Umbilical cord (tissue), 2 donors: Measurements from ENCODE around the gene UBE2E3. TPM values are rescaled to one million over a fixed set of nuclear protein-coding genes. Genes with fewer than 3 reads are reported as not detected.
"Not testable (repeated sequence)": the region's sequence is repeated elsewhere in the genome, so short reads cannot be mapped to it uniquely, and the experiment has no call there.

Source experiments
- DNase-seq: peaks from one replicate; pipeline ENCODE4 v3.0.0-alpha.2; 2015; ENCODE audit warnings: low spot score
- total RNA-seq: library from RNA; depleted of rRNA; stranded (reverse); fragments of >200 nt; gene quantifications from one replicate; pipeline ENCODE4 v1.2.3, GENCODE V29; 2014; ENCODE audit warnings: low replicate concordance; ENCODE audit not compliant: insufficient read depth

The UBE2E3 gene
- total RNA-seq, 1 donor from 2014 or later = 63.8 TPM

- DNase-seq = peak; percentile 5
Measured at GRCh38 chr2:181025004-181025403, 44.6 kb downstream of the UBE2E3 start.

DNA sequence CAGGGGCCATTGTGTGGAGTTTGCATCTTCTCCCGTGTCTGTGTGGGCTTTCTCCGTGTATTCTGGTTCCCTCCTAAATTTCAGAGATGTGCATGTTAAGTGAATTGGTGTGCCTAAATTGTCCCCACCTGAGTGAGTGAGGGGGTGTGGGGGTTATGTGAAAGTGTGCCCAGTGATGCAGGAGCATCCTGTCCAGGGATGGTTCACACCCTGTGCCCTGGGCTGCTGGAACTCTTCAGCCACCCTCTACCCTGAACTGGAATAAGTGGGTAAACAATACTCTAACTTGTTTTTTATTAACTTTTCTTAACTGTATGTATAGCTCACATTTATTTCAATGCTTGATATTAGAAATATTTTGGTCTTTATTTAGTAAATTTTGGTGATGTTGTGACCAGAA, 56.0 kb downstream of the UBE2E3 start:
- DNase-seq = no peak

- DNase-seq = no peak
Measured at GRCh38 chr2:181036848-181037603, 56.6 kb downstream of the UBE2E3 start.

- no peak for DNase-seq
Measured at GRCh38 chr2:181037922-181038321, 57.5 kb downstream of the UBE2E3 start.

- no peak for DNase-seq
Measured at GRCh38 chr2:181038796-181039195, 58.4 kb downstream of the UBE2E3 start.

GRCh38 chr2:181040839-181041238, 60.4 kb downstream of the UBE2E3 start:
- DNase-seq = not testable (repeated sequence)

DNA sequence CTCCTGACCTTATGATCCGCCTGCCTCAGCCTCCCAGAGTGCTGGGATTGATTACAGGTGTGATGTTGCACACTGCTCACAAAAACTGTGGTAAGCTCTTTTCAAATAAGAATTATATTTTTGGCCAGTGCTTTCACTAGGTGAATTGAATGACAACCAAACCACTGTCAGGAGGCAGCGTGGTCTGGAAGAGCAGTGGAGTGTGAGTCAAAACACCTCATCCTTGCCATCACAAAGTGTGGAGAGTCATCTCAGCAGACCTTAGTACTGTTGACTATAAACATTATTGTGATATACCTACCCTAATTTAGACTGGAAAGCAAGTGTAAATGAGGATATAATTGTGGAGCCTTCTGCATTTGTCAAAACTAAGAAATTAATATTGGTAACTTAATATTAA, 61.3 kb downstream of the UBE2E3 start:
- no peak for DNase-seq

GRCh38 chr2:181042706-181043105, 62.3 kb downstream of the UBE2E3 start:
- DNase-seq = no peak

DNA sequence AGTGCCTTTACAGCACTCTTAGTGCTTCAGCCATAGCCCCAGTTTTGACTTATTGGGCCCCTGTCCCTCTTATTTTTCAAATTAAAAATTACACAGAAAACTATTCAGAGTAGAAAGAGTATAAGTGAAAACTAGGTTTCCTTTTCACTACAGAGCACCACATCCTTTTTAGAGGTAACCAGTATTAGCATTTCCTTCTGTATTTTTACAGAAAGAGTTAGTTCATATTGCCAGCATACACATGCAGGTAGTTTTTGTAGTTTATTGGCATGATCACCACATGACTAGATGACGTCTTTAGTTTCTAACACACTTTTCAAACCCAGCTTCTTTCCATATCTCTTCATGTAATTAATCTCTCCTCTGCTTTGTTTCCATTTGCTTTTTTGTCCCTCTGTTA, 66.4 kb downstream of the UBE2E3 start:
- no peak for DNase-seq

DNA sequence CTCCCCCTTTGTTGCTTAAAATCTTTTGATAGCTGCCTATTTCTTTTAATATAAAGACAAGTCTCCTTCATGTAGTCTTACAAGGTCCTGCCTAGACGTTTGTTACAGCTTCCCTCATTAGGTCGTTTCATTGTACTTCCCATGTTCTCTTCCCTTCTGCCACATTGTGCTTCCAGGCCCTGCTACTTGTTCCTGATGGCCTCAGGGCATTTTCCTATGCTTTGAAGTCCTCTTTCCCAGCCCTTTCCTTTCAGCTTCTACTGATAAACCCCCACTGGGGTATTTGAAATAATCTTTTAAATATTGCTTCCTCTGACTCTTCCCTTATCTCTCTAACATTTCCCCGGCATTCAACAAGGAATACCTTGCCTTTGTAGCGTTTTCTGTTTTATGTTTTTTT, 67.4 kb downstream of the UBE2E3 start:
- no peak for DNase-seq

DNA sequence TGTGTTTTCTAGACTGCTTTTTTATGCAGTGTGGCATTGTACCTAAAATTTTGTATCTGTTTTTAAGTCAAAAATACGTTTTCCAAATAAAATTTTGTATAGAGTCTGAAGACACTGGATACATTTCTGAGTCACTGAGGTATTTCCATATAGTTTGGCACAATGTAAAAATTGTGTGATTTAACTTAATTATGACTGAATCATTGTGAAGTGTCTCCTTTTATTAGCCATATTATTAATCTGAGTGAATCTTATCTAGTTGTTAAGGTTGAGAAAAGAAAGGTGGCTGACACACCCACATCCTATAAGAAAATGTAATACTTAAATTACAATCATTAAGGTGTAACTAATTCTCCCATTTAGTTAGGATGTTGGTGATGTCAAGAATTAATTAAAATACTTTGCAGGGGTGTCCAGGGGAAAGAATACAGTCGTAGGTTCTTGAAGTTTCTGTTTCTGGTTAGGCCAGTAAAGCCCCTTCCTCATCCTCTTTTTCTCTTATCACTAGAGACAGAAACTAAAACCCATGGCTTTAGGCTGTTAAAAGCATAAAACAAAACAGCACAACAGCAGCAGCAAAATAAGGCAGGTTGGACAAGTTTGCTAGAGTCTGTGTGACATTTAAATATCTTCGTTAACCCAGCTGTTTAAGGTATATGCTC, 71.6 kb downstream of the UBE2E3 start:
- DNase-seq = no peak

- DNase-seq = no peak
Measured at GRCh38 chr2:181052523-181052891, 72.1 kb downstream of the UBE2E3 start.

DNA sequence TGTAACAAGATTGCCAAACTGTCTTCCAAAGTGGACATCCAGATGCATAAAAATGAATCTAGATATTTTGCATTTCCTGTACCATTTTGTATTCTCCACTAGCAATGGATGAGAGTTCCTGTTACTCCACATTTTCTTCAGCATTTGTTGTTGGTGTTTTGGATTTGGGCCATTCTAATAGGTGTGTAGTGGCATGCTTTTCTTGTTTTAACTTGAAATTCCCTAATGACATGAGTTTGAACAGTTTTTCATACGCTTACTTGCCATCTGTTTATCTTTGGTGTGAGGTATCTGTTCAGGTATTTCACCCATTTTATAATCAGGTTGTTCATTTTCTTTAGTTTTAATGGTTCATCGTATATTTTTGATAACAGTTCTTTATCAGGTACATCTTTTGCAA, 73.9 kb downstream of the UBE2E3 start:
- DNase-seq = no peak

DNA sequence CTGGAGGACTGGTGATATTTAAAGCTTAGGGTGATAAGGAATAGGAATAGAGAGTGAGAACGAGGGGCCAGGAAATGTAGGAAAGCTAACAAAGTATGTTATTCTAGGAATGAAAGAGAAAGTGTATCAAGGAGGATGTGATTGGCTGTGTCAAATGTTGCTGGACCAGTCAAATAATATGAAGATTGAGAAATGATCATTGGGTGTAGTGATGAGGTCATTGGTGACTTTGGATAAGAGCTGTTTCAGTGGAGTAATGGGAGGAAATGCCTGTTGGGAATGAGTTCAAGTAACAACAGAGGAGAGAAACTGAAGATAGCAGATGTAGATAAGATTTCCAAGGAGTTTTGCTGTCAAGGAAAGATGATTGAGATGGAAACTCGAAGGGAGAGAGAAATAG, 74.4 kb downstream of the UBE2E3 start:
- no peak for DNase-seq

GRCh38 chr2:181058378-181059269, 78.2 kb downstream of the UBE2E3 start:
- no peak for DNase-seq

GRCh38 chr2:181063696-181064095, 83.3 kb downstream of the UBE2E3 start:
- DNase-seq = no peak

DNA sequence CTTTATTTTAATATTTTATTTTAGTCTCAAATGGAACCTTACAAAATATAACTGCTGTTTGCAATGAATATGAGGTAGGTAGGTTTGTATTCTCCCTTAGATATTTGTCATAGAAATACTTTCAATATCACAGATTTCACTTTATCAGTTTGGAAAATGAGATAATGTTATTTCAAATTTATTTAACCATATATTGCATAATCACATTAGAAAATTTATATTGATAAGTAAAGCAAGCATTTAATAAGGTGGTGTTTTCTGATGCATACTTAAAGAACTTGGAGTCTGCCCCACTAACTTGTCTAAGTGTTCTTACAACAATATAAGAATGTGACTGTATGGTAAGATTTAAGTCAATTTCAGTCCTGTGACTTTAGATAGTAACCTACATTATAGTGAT, 85.1 kb downstream of the UBE2E3 start:
- no peak for DNase-seq

DNA sequence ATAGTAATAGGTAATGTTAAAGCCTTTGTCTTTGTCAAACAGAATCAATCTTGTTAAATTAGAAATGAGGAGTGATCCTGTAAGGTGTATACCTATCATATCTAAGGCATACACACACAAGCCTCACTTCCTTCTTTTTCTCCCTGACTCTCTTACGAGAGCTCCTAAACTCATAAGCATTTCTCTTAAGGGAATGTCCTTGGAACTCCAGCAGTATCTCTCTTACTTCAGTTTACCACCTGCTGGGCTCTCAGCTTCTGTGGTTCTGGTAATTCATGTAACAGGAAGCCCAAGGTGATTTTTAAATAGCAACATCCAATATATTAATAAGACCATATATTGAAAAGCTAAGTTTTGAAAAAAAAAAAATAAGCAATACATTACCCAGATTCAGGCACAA, 85.9 kb downstream of the UBE2E3 start:
- no peak for DNase-seq

DNA sequence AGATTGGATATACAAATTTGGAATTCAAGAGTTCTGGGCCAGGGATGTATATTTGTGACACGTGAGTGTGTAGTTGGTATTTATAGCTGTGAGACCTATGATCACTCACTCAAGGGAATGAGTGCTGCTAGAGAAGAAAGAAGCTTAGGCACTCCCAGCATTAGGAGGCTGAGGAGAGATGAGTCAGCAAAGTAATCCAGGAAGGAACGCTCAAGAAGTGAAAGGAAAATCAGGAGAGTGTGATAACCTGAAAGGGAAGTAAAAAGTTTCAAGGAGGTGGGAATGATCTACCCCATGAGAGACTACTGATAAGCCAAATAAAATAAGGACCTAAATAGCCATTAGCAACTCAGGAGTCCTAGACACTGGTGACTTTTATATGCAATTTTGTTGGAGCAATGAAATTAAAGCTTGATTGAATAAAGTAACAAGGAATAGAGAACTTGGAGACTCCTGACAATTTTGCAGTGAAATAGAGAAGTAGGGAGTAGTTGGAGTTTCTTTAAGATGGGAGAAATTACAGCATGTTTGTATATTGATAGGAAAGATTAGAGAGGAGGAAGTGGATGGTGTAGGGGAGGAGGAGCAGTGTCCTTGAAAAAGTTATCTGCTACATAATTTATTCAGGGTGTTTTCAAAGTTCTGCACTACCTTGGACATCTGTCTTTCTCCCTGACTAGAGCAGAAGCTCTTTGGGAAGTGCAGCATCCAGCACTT, 89.9 kb downstream of the UBE2E3 start:
- DNase-seq = peak; percentile 7

DNA sequence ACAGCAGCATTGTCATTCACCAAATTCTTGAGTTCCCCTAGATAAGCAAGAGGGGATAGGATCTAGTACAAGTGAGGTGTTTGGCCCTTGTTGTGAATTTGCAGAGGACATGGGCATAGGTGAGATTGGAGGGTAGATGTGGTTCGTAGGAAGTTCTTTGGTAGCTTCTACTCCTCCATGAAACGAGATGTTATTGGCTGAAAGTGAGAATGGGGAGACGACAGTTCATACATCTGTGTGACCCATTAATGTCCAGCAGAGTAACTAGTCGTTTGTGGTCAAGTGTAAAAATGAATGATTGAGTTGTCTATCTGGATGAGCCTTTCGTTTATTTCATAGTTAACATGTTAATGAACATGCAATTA, 90.4 kb downstream of the UBE2E3 start:
- DNase-seq = no peak

GRCh38 chr2:181072486-181073235, 92.3 kb downstream of the UBE2E3 start:
- no peak for DNase-seq
